Heart right ventricle (tissue), 16 donors: ENCODE results near the gene CDT1. TPM values are rescaled to one million over a fixed set of nuclear protein-coding genes. Genes with fewer than 3 reads are reported as not detected.

Experiments
- ATAC-seq, 8 donors: fragments of 200-7000 bp; cut with Tn5 transposase; one replicate each; pipeline ENCODE4 v1.9.1; 2020; ENCODE audit warnings: mild to moderate bottlenecking in 8 of 8, moderate library complexity in 8 of 8, moderate number of reproducible peaks in 1 of 8
- DNase-seq, 2 donors: peaks; one replicate each; pipeline ENCODE4 v3.0.0-alpha.2; 2020
- H3K27ac ChIP-seq, 10 donors: fragments of 200-600 bp; sonication (generic) in 2 of 10; one replicate each; pipeline versions ENCODE4 v1.5.0 to v1.8.0; 2020 to 2022; ENCODE audit warnings: mild to moderate bottlenecking in 3 of 10
- H3K27me3 ChIP-seq, 7 donors: fragments of 200-600 bp; one replicate each; pipeline ENCODE4 v1.8.0; 2021 to 2022; ENCODE audit warnings: mild to moderate bottlenecking in 2 of 7
- H3K36me3 ChIP-seq, 9 donors: fragments of 200-600 bp; sonication (generic) in 1 of 9; one replicate each; pipeline versions ENCODE4 v1.5.0 to v1.8.0; 2020 to 2022; ENCODE audit warnings: mild to moderate bottlenecking in 2 of 9
- H3K4me1 ChIP-seq, 9 donors: fragments of 200-600 bp; sonication (generic) in 1 of 9; one replicate each; pipeline versions ENCODE4 v1.5.0 to v1.8.0; 2020 to 2022; ENCODE audit warnings: mild to moderate bottlenecking in 4 of 9
- H3K4me3 ChIP-seq, 10 donors: fragments of 200-600 bp; sonication (generic) in 2 of 10; one replicate each; pipeline versions ENCODE4 v1.5.0 to v1.8.0; 2020 to 2022; ENCODE audit warnings: mild to moderate bottlenecking in 7 of 10, moderate library complexity in 2 of 10
- H3K9me3 ChIP-seq, 11 donors: fragments of 200-600 bp in 10 of 11; sonication (generic) in 2 of 11; one replicate each; pipeline versions ENCODE4 v1.5.0 to v1.8.0; 2013 to 2022; ENCODE audit warnings: mild to moderate bottlenecking in 2 of 11, control low read depth in 1 of 11, moderate library complexity in 1 of 11
- WGBS, 2 donors: extraction: QIAGEN DNeasy Blood & Tissue Kit; methylation state at CpG; one replicate each; pipeline ENCODE4 v1.1.7; 2013; ENCODE audit warnings: inconsistent platforms in 1 of 2; 5-methylcytosine and 5-hydroxymethylcytosine counted together
- intact Hi-C, 10 donors: fragments of 100-400 bp; cut with DNase I; formaldehyde crosslinking; loops; one replicate each; pipeline versions ENCODE4 v1.11.1 to v1.14.2; 2022
- polyA plus RNA-seq, 2 donors: library from polyadenylated mRNA; stranded (reverse); fragments of 200-250 nt; gene quantifications; one replicate each; pipeline ENCODE4 v1.2.3, GENCODE V29; 2013
- total RNA-seq, 10 donors: library from RNA; stranded (reverse); fragmentation: NEBNext Ultra II Directional in 3 of 10; extraction: Animal tissue kit (Norgen Biotek cat#: 25700) in 3 of 10; gene quantifications; one replicate each; pipeline versions ENCODE4 v1.2.1 to v1.2.4, GENCODE V29; 2021 to 2023
- TF ChIP-seq, protein P1 (sequence below), 9 donors: fragments of 200-600 bp; sonication (generic) in 2 of 9; IDR thresholded peaks; one replicate each; pipeline versions ENCODE4 v1.5.0 to v1.8.0; 2021 to 2022; ENCODE audit warnings: antibody characterized with exemption in 9 of 9, mild to moderate bottlenecking in 5 of 9, moderate library complexity in 1 of 9
- donor health status: Arrhythmogenic right ventricular cardiomyopathy.
- donor health status: ischemic (EF 13 %, LVEDD 7.1; RV severe dilation, severe dysfunction).
- donor health status: healthy with polysubstance abuse.
- donor health status: DM: no; HTN: yes; CAD: no.
- donor health status: DM: no; HTN: no; CAD: no.
- donor health status: ischemic (EF 25% LVEDD 6.9; RV normal size, moderate dysfunction).
- donor health status: ischemic (EF 25% LVEDD 5.7; RV mildly dilated, moderate dysfunction).
- donor health status: healthy.
- donor health status: DM: yes; HTN: yes; CAD: no.
- donor health status: Ischemic cardiomyopathy.
- donor health status: ischemic (EF 35%, LVEDD 5.7; RV mildly dilated, moderate dysfunction).
- donor health status: nonischemic (EF 11% LVEDD 7.7; RV severe dilation, severe dysfunction).
- donor health status: DM: yes; HTN: yes; CAD: no.
- donor health status: PGD.
- donor health status: ischemic (EF 29% LVEDD 5.4; RV normal size, mild dysfunction).
- donor health status: nonischemic (EF 23%, LVEDD 6.1; RV moderate dilation, normal function).

The CDT1 gene
- total and polyA plus RNA-seq, 12 donors: 0.15 to 2.6 (median 0.35) TPM

GRCh38 chr16:88816736-88817535, 13.3 kb downstream of the CDT1 start:
- TF ChIP-seq, protein P1, sequence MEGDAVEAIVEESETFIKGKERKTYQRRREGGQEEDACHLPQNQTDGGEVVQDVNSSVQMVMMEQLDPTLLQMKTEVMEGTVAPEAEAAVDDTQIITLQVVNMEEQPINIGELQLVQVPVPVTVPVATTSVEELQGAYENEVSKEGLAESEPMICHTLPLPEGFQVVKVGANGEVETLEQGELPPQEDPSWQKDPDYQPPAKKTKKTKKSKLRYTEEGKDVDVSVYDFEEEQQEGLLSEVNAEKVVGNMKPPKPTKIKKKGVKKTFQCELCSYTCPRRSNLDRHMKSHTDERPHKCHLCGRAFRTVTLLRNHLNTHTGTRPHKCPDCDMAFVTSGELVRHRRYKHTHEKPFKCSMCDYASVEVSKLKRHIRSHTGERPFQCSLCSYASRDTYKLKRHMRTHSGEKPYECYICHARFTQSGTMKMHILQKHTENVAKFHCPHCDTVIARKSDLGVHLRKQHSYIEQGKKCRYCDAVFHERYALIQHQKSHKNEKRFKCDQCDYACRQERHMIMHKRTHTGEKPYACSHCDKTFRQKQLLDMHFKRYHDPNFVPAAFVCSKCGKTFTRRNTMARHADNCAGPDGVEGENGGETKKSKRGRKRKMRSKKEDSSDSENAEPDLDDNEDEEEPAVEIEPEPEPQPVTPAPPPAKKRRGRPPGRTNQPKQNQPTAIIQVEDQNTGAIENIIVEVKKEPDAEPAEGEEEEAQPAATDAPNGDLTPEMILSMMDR (IDR thresholded peaks at IDR 0.05): no peak
- intact Hi-C loops: loop anchor here in 7 of 10 donors (5.0 to 10.0 kb wide), 7 partner anchors 35 to 358 kb away; partner anchors contain the start of genes CDH15 (in 2 of the 7), GALNS (in 1 of the 7) and TRAPPC2L (in 1 of the 7)
- no peak for ATAC-seq

DNA sequence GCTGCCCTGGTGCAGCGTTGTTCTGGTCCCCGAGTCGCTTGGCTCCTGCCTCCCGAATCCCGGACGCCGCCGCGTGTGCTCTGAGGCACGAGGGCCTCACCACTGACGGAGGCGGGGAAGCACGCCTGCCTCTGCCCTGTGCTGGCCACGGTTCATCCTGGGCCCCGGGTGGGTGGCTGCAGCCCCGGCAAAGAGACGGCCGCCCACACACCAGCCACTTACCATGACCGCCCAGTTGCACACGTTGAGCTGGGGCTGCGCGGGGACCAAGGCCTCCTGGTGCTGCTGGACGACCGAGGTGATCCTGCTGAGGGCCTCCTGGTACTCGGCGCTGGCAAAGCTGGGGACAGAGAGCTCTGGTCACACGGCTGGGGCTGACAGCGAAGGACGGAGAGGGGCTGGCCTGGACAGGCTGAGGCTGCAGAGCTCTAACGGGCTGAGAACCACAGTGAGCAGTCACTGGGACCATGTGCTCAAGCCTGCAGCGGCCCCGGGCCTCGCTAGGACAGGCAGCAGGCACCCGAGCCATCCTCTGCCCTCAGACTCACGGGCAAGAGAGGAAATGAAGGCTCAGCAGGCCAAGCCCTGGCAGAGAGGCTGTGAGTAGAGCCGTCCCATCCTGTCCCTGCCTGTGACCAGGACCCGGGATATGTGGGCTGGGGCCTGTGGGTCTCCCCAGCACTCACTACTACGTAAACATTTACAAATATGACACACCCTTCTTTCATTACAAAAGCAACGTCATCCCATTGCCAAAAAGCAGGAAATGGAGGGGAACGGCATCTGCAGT, 14.4 kb downstream of the CDT1 start:
- Histone ChIP-seq H3K27me3 (no peaks in the 10 kb centered on the region), H3K4me3 (no peak overlapping the region), H3K36me3 (peaks cover 0 to 26% (median 7%) of the 10 kb centered on the region in 9 donors), H3K27ac (no peak overlapping the region), H3K4me1 (peaks cover 0 to 8% (median 1%) of the 10 kb centered on the region in 9 donors), H3K9me3 (no peaks in the 10 kb centered on the region)
- intact Hi-C loops: loop anchor here in 7 of 10 donors (5.0 to 10.0 kb wide), 7 partner anchors 34 to 357 kb away; partner anchors contain the start of genes CDH15 (in 2 of the 7), GALNS (in 1 of the 7) and TRAPPC2L (in 1 of the 7)
- TF ChIP-seq, protein P1 (IDR thresholded peaks at IDR 0.05): no peak
- no peak for ATAC-seq
- DNase-seq: no peak
- 90 to 91% methylated on average over 40 of the region's 40 CpGs for WGBS, 2 donors

More at GRCh38 chr16:88816736-88817535, 13.3 kb downstream of the CDT1 start:
- no peaks in the 10 kb centered on the region for H3K27me3 ChIP-seq
- H3K4me3 ChIP-seq: no peak overlapping the region
- peaks cover 0 to 15% (median 2%) of the 10 kb centered on the region in 9 donors for H3K36me3 ChIP-seq
- no peak for DNase-seq
- peaks cover 3 to 17% (median 12%) of the 10 kb centered on the region in 9 donors for H3K4me1 ChIP-seq
- 91 to 92% methylated on average over 41 of the region's 41 CpGs for WGBS, 2 donors
- no peaks in the 10 kb centered on the region for H3K9me3 ChIP-seq
- no peak overlapping the region for H3K27ac ChIP-seq

DNA sequence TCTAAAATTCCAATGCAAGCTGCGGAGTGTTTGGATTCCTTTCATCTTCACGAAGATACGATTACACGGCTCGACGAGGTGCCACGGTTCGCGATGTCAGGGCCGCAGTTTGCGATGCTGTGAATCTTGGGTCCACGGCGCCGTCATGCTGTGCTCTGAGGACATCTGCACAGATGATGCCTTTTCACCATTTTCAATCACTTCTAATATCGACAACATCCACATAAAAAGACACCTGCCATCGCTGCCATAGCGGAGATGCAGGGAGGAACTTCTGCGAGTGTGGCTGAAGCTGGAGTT, 14.9 kb downstream of the CDT1 start:
- TF ChIP-seq, protein P1 (IDR thresholded peaks at IDR 0.05): no peak
- Histone ChIP-seq H3K9me3 (no peaks in the 10 kb centered on the region), H3K4me1 (peaks cover 0 to 3% (median 0%) of the 10 kb centered on the region in 9 donors), H3K4me3 (no peak overlapping the region), H3K36me3 (peaks cover 0 to 29% (median 7%) of the 10 kb centered on the region in 9 donors), H3K27me3 (no peaks in the 10 kb centered on the region), H3K27ac (no peak overlapping the region)
- no peak for ATAC-seq
- no peak for DNase-seq
- WGBS, 2 donors: 92% methylated on average over 18 of the region's 18 CpGs
- intact Hi-C loops: loop anchor here in 7 of 10 donors (5.0 to 10.0 kb wide), 7 partner anchors 34 to 356 kb away; partner anchors contain the start of genes CDH15 (in 2 of the 7), GALNS (in 1 of the 7) and TRAPPC2L (in 1 of the 7)

- Histone ChIP-seq H3K4me3 (no peak overlapping the region), H3K4me1 (no peaks in the 10 kb centered on the region), H3K36me3 (peaks cover 0 to 32% (median 7%) of the 10 kb centered on the region in 9 donors), H3K9me3 (no peaks in the 10 kb centered on the region), H3K27me3 (no peaks in the 10 kb centered on the region), H3K27ac (no peak overlapping the region)
- DNase-seq: no peak
- TF ChIP-seq, protein P1 (IDR thresholded peaks at IDR 0.05): no peak
- no peak for ATAC-seq
- 84 to 88% methylated on average over 16 of the region's 16 CpGs for WGBS, 2 donors
- intact Hi-C loops: loop anchor here in 7 of 10 donors (5.0 to 10.0 kb wide), 7 partner anchors 33 to 356 kb away; partner anchors contain the start of genes CDH15 (in 2 of the 7), GALNS (in 1 of the 7) and TRAPPC2L (in 1 of the 7)
Observed at GRCh38 chr16:88819126-88819525, 15.5 kb downstream of the CDT1 start.
